Stomach (tissue), 9 donors: ENCODE results near the gene STARD10. TPM values are rescaled to one million over a fixed set of nuclear protein-coding genes. Genes with fewer than 3 reads are reported as not detected.
A peak's percentile ranks its signal among the peaks of the same experiment; 100 is the strongest.

ENCODE experiments used
- DNase-seq, 2 donors: peaks; one replicate each; pipeline versions ENCODE4 v3.0.0 to v3.0.0-alpha.2; 2013 to 2019
- H3K27ac ChIP-seq, 5 donors: fragments of 200-600 bp in 4 of 5; sonication (generic) in 4 of 5; one replicate each; pipeline ENCODE4 v1.5.1; 2013 to 2019; ENCODE audit warnings: mild to moderate bottlenecking in 1 of 5, moderate library complexity in 1 of 5
- H3K27me3 ChIP-seq, 3 donors: fragments of 200-600 bp; sonication (generic); one replicate each; pipeline ENCODE4 v1.5.1; 2017 to 2019; ENCODE audit warnings: mixed run types in 1 of 3
- H3K36me3 ChIP-seq, 4 donors: fragments of 200-600 bp; sonication (generic); 1 replicate in 3 of 4; 2 replicates in 1 of 4; pipeline ENCODE4 v1.5.1; 2016 to 2019
- H3K4me1 ChIP-seq, 4 donors: fragments of 200-600 bp; sonication (generic); one replicate each; pipeline ENCODE4 v1.5.1; 2016 to 2019
- H3K4me3 ChIP-seq, 4 donors: fragments of 200-600 bp; sonication (generic) in 3 of 4; one replicate each; pipeline ENCODE4 v1.5.1; 2016 to 2019; ENCODE audit warnings: mild to moderate bottlenecking in 1 of 4
- H3K9me3 ChIP-seq, 4 donors: fragments of 200-600 bp; sonication (generic); one replicate each; pipeline ENCODE4 v1.5.1; 2016 to 2019
- CTCF ChIP-seq, 7 experiments: fragments of 450-650 bp in 4 of 7; fragments of 200-600 bp in 3 of 7; sonication (generic) in 3 of 7; IDR thresholded peaks; one replicate each; pipeline ENCODE4 v1.5.1; 2016 to 2019; ENCODE audit warnings: antibody characterized with exemption in 7 of 7, control low read depth in 2 of 7, mild to moderate bottlenecking in 1 of 7
- EP300 ChIP-seq: sonication (generic); formaldehyde crosslinking; IDR thresholded peaks from one replicate; pipeline ENCODE4 v1.6.1; 2017; ENCODE audit warnings: antibody characterized with exemption
- POLR2A ChIP-seq, 4 donors: fragments of 450-650 bp; IDR thresholded peaks; one replicate each; pipeline ENCODE4 v1.6.1; 2016; ENCODE audit warnings: antibody characterized with exemption in 4 of 4, control low read depth in 2 of 4, mild to moderate bottlenecking in 1 of 4, moderate library complexity in 1 of 4
- POLR2AphosphoS5 ChIP-seq, 3 donors: sonication (generic); formaldehyde crosslinking; IDR thresholded peaks; one replicate each; pipeline ENCODE4 v1.6.1; 2016; ENCODE audit warnings: antibody characterized with exemption in 3 of 3
- WGBS, 5 donors: extraction: QIAGEN DNeasy Blood & Tissue Kit in 3 of 5; methylation state at CpG; one replicate each; pipeline versions ENCODE4 v1.1.5 to v1.1.7; 2013 to 2018; 5-methylcytosine and 5-hydroxymethylcytosine counted together
- intact Hi-C: fragments of 100-400 bp; cut with DNase I; formaldehyde crosslinking; loops from one replicate; pipeline ENCODE4 v1.15.1; 2023; ENCODE audit warnings: low total_unique reads
- polyA plus RNA-seq, 3 donors: library from polyadenylated mRNA; stranded (reverse); fragments of 200-250 nt; gene quantifications; one replicate each; pipeline ENCODE4 v1.2.3, GENCODE V29; 2013
- total RNA-seq, 5 donors: library from RNA; depleted of rRNA; stranded (reverse); fragments of >200 nt; gene quantifications; one replicate each; pipeline versions ENCODE4 v1.1.0 to v1.2.3, GENCODE V29; 2014 to 2016
- donor health status: healthy with polysubstance abuse.
- donor health status: Bipolar disorder and iron deficiency.
- donor health status: healthy.

Gene STARD10
- total and polyA plus RNA-seq, 8 donors, result 125 to 950 (median 346) TPM

DNA sequence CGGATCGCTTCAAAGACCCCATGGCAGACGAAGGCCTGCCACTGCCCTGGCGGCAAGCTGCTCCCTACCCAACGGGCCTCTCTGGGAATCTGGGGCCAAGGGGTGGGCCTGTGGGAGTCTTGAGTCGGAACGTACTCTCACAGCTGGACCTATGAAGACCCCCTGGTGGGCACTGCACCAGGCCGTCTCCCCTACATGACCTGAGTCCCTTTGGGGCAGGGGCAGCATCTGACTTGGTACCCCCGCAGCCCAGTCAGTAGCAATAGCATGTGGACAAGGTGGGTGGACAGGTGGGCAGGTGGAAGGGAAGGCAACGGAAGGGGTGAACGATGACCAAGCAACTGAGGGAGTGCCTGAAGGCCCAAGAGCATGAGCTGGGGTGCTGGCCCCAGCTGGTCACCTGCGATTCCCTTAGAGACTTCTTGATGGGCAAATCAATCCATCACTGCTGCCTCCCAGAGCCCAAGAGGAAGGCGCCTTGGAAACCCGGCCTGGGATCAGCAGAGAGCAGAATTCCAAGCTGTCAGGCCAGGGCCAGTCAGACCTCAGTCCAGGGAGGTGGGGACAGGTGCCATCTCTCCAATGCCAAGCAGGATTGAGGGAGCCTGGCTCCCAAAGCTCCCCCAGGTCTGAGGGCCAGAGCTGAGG, 76.9 kb downstream of the STARD10 start:
- H3K36me3 ChIP-seq, result peaks cover 4 to 61% (median 47%) of the 10 kb centered on the region in 4 donors
- H3K27ac ChIP-seq, result no peak overlapping the region
- WGBS, 5 donors, result 86 to 94% (median 92%) methylated on average over 12 to 14 of the region's 14 CpGs
- TF ChIP-seq POLR2AphosphoS5 (IDR thresholded peaks at IDR 0.05) (no peak), CTCF (IDR thresholded peaks at IDR 0.05) (no peak), POLR2A (IDR thresholded peaks at IDR 0.05) (no peak), EP300 (no peak)
- H3K4me1 ChIP-seq, result peaks cover 25 to 83% (median 67%) of the 10 kb centered on the region in 4 donors
- H3K27me3 ChIP-seq, result no peaks in the 10 kb centered on the region
- H3K4me3 ChIP-seq, result no peak overlapping the region
- DNase-seq, result no peak
- intact Hi-C loops, result no loop called here
- H3K9me3 ChIP-seq, result no peaks in the 10 kb centered on the region

GRCh38 chr11:72716290-72716689, 77.6 kb downstream of the STARD10 start:
- no peaks in the 10 kb centered on the region for H3K27me3 ChIP-seq
- H3K27ac ChIP-seq, result no peak overlapping the region
- no peak overlapping the region for H3K4me3 ChIP-seq
- H3K9me3 ChIP-seq, result no peaks in the 10 kb centered on the region
- TF ChIP-seq CTCF (IDR thresholded peaks at IDR 0.05), result no peak
- 60 to 61% (median 61%) methylated on average over 7 of the region's 7 CpGs for WGBS, 5 donors
- peak in 1 of 2 donors; percentile 85 for DNase-seq
- intact Hi-C loops, result no loop called here
- H3K36me3 ChIP-seq, result peaks cover 4 to 67% (median 53%) of the 10 kb centered on the region in 4 donors
- H3K4me1 ChIP-seq, result peaks cover 22 to 77% (median 63%) of the 10 kb centered on the region in 4 donors

- peaks cover 0 to 43% (median 30%) of the 10 kb centered on the region in 4 donors for H3K4me1 ChIP-seq
- 69 to 77% (median 75%) methylated on average over 6 to 10 of the region's 10 CpGs for WGBS, 5 donors
- no peak for TF ChIP-seq EP300
- no peak for TF ChIP-seq POLR2AphosphoS5 (IDR thresholded peaks at IDR 0.05)
- TF ChIP-seq POLR2A (IDR thresholded peaks at IDR 0.05), result no peak
- no peak for TF ChIP-seq CTCF (IDR thresholded peaks at IDR 0.05)
- intact Hi-C loops, result no loop called here
- no peak overlapping the region for H3K4me3 ChIP-seq
- H3K27ac ChIP-seq, result peak overlapping the region in 2 of 5 donors; percentile 26 to 37
- no peaks in the 10 kb centered on the region for H3K9me3 ChIP-seq
- peaks cover 38 to 89% (median 80%) of the 10 kb centered on the region in 4 donors for H3K36me3 ChIP-seq
- H3K27me3 ChIP-seq, result no peaks in the 10 kb centered on the region
- no peak for DNase-seq
Measured at GRCh38 chr11:72712841-72713240, 81.0 kb downstream of the STARD10 start.

- peak overlapping the region in 2 of 5 donors; percentile 26 to 37 for H3K27ac ChIP-seq
- no peaks in the 10 kb centered on the region for H3K27me3 ChIP-seq
- TF ChIP-seq POLR2A (IDR thresholded peaks at IDR 0.05) (no peak), CTCF (IDR thresholded peaks at IDR 0.05) (no peak), POLR2AphosphoS5 (IDR thresholded peaks at IDR 0.05) (no peak), EP300 (no peak)
- H3K4me1 ChIP-seq, result peaks cover 0 to 43% (median 27%) of the 10 kb centered on the region in 4 donors
- no peaks in the 10 kb centered on the region for H3K9me3 ChIP-seq
- H3K4me3 ChIP-seq, result no peak overlapping the region
- intact Hi-C loops, result no loop called here
- 57 to 70% (median 63%) methylated on average over 21 to 26 of the region's 26 CpGs for WGBS, 5 donors
- peak in 1 of 2 donors; percentile 63 for DNase-seq
- peaks cover 44 to 89% (median 80%) of the 10 kb centered on the region in 4 donors for H3K36me3 ChIP-seq
Measured at GRCh38 chr11:72712168-72712751, 81.6 kb downstream of the STARD10 start.
